IMR-90 (cell line): ENCODE results near the gene CBR4.

Experiments used
- BHLHE40 ChIP-seq: fragments of 150-350 bp; IDR thresholded peaks from 2 replicates; pipeline ENCODE4 v1.6.1; 2016; ENCODE audit warnings: mild to moderate bottlenecking, low read depth, low read length
- CEBPB ChIP-seq: IDR thresholded peaks from 2 replicates; pipeline ENCODE4 v1.6.1; 2012; ENCODE audit warnings: low read depth, low read length, improper control_type of control experiment
- CTCF ChIP-seq: conservative IDR thresholded peaks from 2 replicates; pipeline ENCODE4 v1.5.1; 2012; ENCODE audit warnings: mild to moderate bottlenecking, low read depth, low read length, improper control_type of control experiment
- ELK1 ChIP-seq: fragments of 150-350 bp; IDR thresholded peaks from 2 replicates; pipeline ENCODE4 v1.6.1; 2016; ENCODE audit warnings: low read depth, mild to moderate bottlenecking, low read length, moderate library complexity, borderline replicate concordance
- FOS ChIP-seq: fragments of 150-350 bp; IDR thresholded peaks from 2 replicates; pipeline ENCODE4 v1.6.1; 2016; ENCODE audit warnings: low read depth, low read length
- MAFK ChIP-seq: IDR thresholded peaks from 2 replicates; pipeline ENCODE4 v1.6.1; 2012; ENCODE audit warnings: low read depth, low read length, improper control_type of control experiment
- MAZ ChIP-seq: IDR thresholded peaks from 2 replicates; pipeline ENCODE4 v1.6.1; 2012; ENCODE audit warnings: low read depth, mild to moderate bottlenecking, low read length, improper control_type of control experiment, moderate library complexity, borderline replicate concordance
- MXI1 ChIP-seq: IDR thresholded peaks from 2 replicates; pipeline ENCODE4 v1.6.1; 2012; ENCODE audit warnings: low read depth, mild to moderate bottlenecking, low read length, moderate library complexity, borderline replicate concordance
- NFE2L2 ChIP-seq: fragments of 150-350 bp; IDR thresholded peaks from 2 replicates; pipeline ENCODE4 v1.6.1; 2016; ENCODE audit warnings: low read depth, mild to moderate bottlenecking, low read length
- POLR2A ChIP-seq: IDR thresholded peaks from 2 replicates; pipeline ENCODE4 v1.6.1; 2012; ENCODE audit warnings: mild to moderate bottlenecking, low read depth, low read length
- RAD21 ChIP-seq: IDR thresholded peaks from 2 replicates; pipeline ENCODE4 v1.6.1; 2012; ENCODE audit warnings: low read length, improper control_type of control experiment
- RFX5 ChIP-seq: IDR thresholded peaks from 2 replicates; pipeline ENCODE4 v1.8.0; 2012; ENCODE audit warnings: low read depth, mild to moderate bottlenecking, low read length, moderate library complexity
- SMC3 ChIP-seq: fragments of 150-350 bp; IDR thresholded peaks from 2 replicates; pipeline ENCODE4 v1.6.1; 2016; ENCODE audit warnings: low read depth, mild to moderate bottlenecking, antibody characterized with exemption, low read length, moderate library complexity
- USF2 ChIP-seq: fragments of 150-350 bp; IDR thresholded peaks from 2 replicates; pipeline ENCODE4 v1.6.1; 2017; ENCODE audit warnings: mild to moderate bottlenecking, antibody characterized with exemption, low read length, low read depth

- no peak for TF ChIP-seq CTCF
- no peak for TF ChIP-seq SMC3
- no peak for TF ChIP-seq ELK1
- TF ChIP-seq POLR2A: no peak
- no peak for TF ChIP-seq MAFK
- no peak for TF ChIP-seq RAD21
- no peak for TF ChIP-seq MAZ
- no peak for TF ChIP-seq FOS
- no peak for TF ChIP-seq BHLHE40
- no peak for TF ChIP-seq USF2
- no peak for TF ChIP-seq CEBPB
- no peak for TF ChIP-seq MXI1
- no peak for TF ChIP-seq RFX5
- TF ChIP-seq NFE2L2: no peak
Measured at GRCh38 chr4:169025184-169025583, 15.1 kb upstream of the CBR4 start.
